ENCODE results near the gene UNC80. TPM values are rescaled to one million over a fixed set of nuclear protein-coding genes. Genes with fewer than 3 reads are reported as not detected.

Gene UNC80
- total RNA-seq, 1 experiment from 2014 or later = 0.48 TPM

GRCh38 chr2:209771474-209772289 lies at the start of gene UNC80 (continued):
- TF ChIP-seq, protein P1, sequence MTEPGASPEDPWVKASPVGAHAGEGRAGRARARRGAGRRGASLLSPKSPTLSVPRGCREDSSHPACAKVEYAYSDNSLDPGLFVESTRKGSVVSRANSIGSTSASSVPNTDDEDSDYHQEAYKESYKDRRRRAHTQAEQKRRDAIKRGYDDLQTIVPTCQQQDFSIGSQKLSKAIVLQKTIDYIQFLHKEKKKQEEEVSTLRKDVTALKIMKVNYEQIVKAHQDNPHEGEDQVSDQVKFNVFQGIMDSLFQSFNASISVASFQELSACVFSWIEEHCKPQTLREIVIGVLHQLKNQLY (CRISPR knock-in tag; IDR thresholded peaks at IDR 0.05) = peak; percentile 83; the same call in 1 of the 2 replicates
- TF ChIP-seq KAT7 (CRISPR knock-in tag; IDR thresholded peaks at IDR 0.05; ENCODE audit: borderline replicate concordance) (peak; percentile 82; the same call in 1 of the 2 replicates), CBFB (CRISPR knock-in tag; IDR thresholded peaks at IDR 0.05; ENCODE audit: low read depth) (peak; percentile 86; the same call in 1 of the 2 replicates), MXD4 (CRISPR knock-in tag; IDR thresholded peaks at IDR 0.05; ENCODE audit: borderline replicate concordance) (no peak), PRRX2 (CRISPR knock-in tag; IDR thresholded peaks at IDR 0.05) (no peak), ZNF317 (CRISPR knock-in tag; IDR thresholded peaks at IDR 0.05; ENCODE audit: borderline replicate concordance, low read depth) (peak; percentile 72), JAZF1 (CRISPR knock-in tag; IDR thresholded peaks at IDR 0.05) (no peak), SMAD3 (CRISPR knock-in tag; IDR thresholded peaks at IDR 0.05; ENCODE audit: borderline replicate concordance) (peak; percentile 97), TEAD4 (CRISPR knock-in tag; IDR thresholded peaks at IDR 0.05) (peak; percentile 92), MYBL2 (CRISPR knock-in tag; IDR thresholded peaks at IDR 0.05) (peak; percentile 97), ZNF121 (CRISPR knock-in tag; IDR thresholded peaks at IDR 0.05) (no peak), IRF1 (CRISPR knock-in tag; IDR thresholded peaks at IDR 0.05) (peak; percentile 91), TP53 (CRISPR knock-in tag; IDR thresholded peaks at IDR 0.05) (peak; percentile 97), HMGXB4 (CRISPR knock-in tag; IDR thresholded peaks at IDR 0.05) (peak; percentile 96), E2F4 (CRISPR knock-in tag; IDR thresholded peaks at IDR 0.05; ENCODE audit: borderline replicate concordance, low read depth) (peak; percentile 87), CREM (CRISPR knock-in tag; IDR thresholded peaks at IDR 0.05) (peak; percentile 75; the same call in 1 of the 2 replicates), PREB (CRISPR knock-in tag; IDR thresholded peaks at IDR 0.05; ENCODE audit: borderline replicate concordance) (peak; percentile 96; the same call in 1 of the 2 replicates), NFYB (CRISPR knock-in tag; conservative IDR thresholded peaks at IDR 0.05; ENCODE audit: low read depth) (peak; percentile 51; the same call in 1 of the 2 replicates), SP1 (CRISPR knock-in tag; conservative IDR thresholded peaks at IDR 0.05) (peak; percentile 86), ZBTB21 (CRISPR knock-in tag; IDR thresholded peaks at IDR 0.05; ENCODE audit: borderline replicate concordance) (peak; percentile 93)
- TF ChIP-seq, protein P2, sequence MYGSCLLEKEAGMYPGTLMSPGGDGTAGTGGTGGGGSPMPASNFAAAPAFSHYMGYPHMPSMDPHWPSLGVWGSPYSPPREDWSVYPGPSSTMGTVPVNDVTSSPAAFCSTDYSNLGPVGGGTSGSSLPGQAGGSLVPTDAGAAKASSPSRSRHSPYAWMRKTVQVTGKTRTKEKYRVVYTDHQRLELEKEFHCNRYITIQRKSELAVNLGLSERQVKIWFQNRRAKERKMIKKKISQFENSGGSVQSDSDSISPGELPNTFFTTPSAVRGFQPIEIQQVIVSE (CRISPR knock-in tag; IDR thresholded peaks at IDR 0.05; ENCODE audit: borderline replicate concordance) = no peak
- TF ChIP-seq, protein P3, sequence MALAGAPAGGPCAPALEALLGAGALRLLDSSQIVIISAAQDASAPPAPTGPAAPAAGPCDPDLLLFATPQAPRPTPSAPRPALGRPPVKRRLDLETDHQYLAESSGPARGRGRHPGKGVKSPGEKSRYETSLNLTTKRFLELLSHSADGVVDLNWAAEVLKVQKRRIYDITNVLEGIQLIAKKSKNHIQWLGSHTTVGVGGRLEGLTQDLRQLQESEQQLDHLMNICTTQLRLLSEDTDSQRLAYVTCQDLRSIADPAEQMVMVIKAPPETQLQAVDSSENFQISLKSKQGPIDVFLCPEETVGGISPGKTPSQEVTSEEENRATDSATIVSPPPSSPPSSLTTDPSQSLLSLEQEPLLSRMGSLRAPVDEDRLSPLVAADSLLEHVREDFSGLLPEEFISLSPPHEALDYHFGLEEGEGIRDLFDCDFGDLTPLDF (CRISPR knock-in tag; IDR thresholded peaks at IDR 0.05) = peak; percentile 93

Data from WTC11 (cell line).